HepG2 (cell line): ENCODE results near the gene OTUB2. TPM values are rescaled to one million over a fixed set of nuclear protein-coding genes. Genes with fewer than 3 reads are reported as not detected.

Experiments used
- DNMT3B ChIP-seq: conservative IDR thresholded peaks from 2 replicates; pipeline ENCODE4 v1.6.1; 2016; ENCODE audit warnings: missing biosample characterization, control low read depth
- FOXC1 ChIP-seq: sonication (generic); formaldehyde crosslinking; IDR thresholded peaks from 2 replicates; pipeline ENCODE4 v1.8.0; 2022; ENCODE audit warnings: mild to moderate bottlenecking, missing genetic modification reagents, borderline replicate concordance
- GPN1 ChIP-seq: sonication (generic); formaldehyde crosslinking; IDR thresholded peaks from 2 replicates; pipeline ENCODE4 v1.5.1; 2020; ENCODE audit warnings: missing genetic modification reagents, borderline replicate concordance
- HCFC1 ChIP-seq: fragments of 150-350 bp; IDR thresholded peaks from 2 replicates; pipeline ENCODE4 v1.6.1; 2014; ENCODE audit warnings: low read depth, low read length
- HDAC1 ChIP-seq: sonication (generic); formaldehyde crosslinking; IDR thresholded peaks from 2 replicates; pipeline ENCODE4 v1.5.1; 2020; ENCODE audit warnings: mild to moderate bottlenecking, missing genetic modification reagents
- HOXA9 ChIP-seq: sonication (generic); formaldehyde crosslinking; IDR thresholded peaks from 2 replicates; pipeline ENCODE4 v1.8.1; 2022; ENCODE audit warnings: missing genetic modification reagents, mild to moderate bottlenecking, moderate library complexity, borderline replicate concordance
- JUNB ChIP-seq: sonication (generic); formaldehyde crosslinking; IDR thresholded peaks from 2 replicates; pipeline ENCODE4 v1.8.0; 2022; ENCODE audit warnings: missing genetic modification reagents, mild to moderate bottlenecking, borderline replicate concordance
- KDM1A ChIP-seq: IDR thresholded peaks from 2 replicates; pipeline ENCODE4 v1.6.1; 2016; ENCODE audit warnings: missing compliant biosample characterization
- KDM3A ChIP-seq: IDR thresholded peaks from 2 replicates; pipeline ENCODE4 v1.6.1; 2018; ENCODE audit warnings: low read depth, missing compliant biosample characterization
- MED1 ChIP-seq: sonication (generic); formaldehyde crosslinking; IDR thresholded peaks from 2 replicates; pipeline ENCODE4 v1.4.0; 2020; ENCODE audit warnings: missing genetic modification reagents
- TERF1 ChIP-seq: sonication (generic); formaldehyde crosslinking; IDR thresholded peaks from 2 replicates; pipeline ENCODE4 v1.8.0; 2022; ENCODE audit warnings: mild to moderate bottlenecking, missing genetic modification reagents, moderate library complexity
- TFE3 ChIP-seq: IDR thresholded peaks from 2 replicates; pipeline ENCODE4 v1.6.1; 2016
- ZBTB46 ChIP-seq: sonication (generic); formaldehyde crosslinking; IDR thresholded peaks from 2 replicates; pipeline ENCODE4 v1.4.0; 2020; ENCODE audit warnings: mild to moderate bottlenecking, missing genetic modification reagents, borderline replicate concordance
- ZGPAT ChIP-seq: IDR thresholded peaks from 2 replicates; pipeline ENCODE4 v1.6.1; 2016; ENCODE audit warnings: mild to moderate bottlenecking
- ZNF136 ChIP-seq: sonication (generic); formaldehyde crosslinking; IDR thresholded peaks from 2 replicates; pipeline ENCODE4 v1.8.1; 2022; ENCODE audit warnings: low read depth, mild to moderate bottlenecking, moderate library complexity, missing genetic modification reagents
- ZNF24 ChIP-seq: fragments of 450-650 bp; IDR thresholded peaks from 2 replicates; pipeline ENCODE4 v1.6.1; 2017; ENCODE audit warnings: antibody characterized with exemption, mild to moderate bottlenecking
- ZNF253 ChIP-seq: sonication (generic); formaldehyde crosslinking; IDR thresholded peaks from 2 replicates; pipeline ENCODE4 v1.8.0; 2022; ENCODE audit warnings: mild to moderate bottlenecking, missing genetic modification reagents, borderline replicate concordance
- ZNF331 ChIP-seq: sonication (generic); formaldehyde crosslinking; IDR thresholded peaks from 2 replicates; pipeline ENCODE4 v1.4.0; 2020; ENCODE audit warnings: missing genetic modification reagents
- ZNF354B ChIP-seq: sonication (generic); formaldehyde crosslinking; IDR thresholded peaks from 2 replicates; pipeline ENCODE4 v1.8.0; 2022; ENCODE audit warnings: mild to moderate bottlenecking, missing genetic modification reagents
- ZNF451 ChIP-seq: sonication (generic); formaldehyde crosslinking; IDR thresholded peaks from 2 replicates; pipeline ENCODE4 v1.5.0; 2020; ENCODE audit warnings: mild to moderate bottlenecking, missing genetic modification reagents
- ZNF546 ChIP-seq: sonication (generic); formaldehyde crosslinking; conservative IDR thresholded peaks from 2 replicates; pipeline ENCODE4 v1.8.1; 2023; ENCODE audit warnings: mild to moderate bottlenecking, missing genetic modification reagents
- ZNF607 ChIP-seq: sonication (generic); formaldehyde crosslinking; IDR thresholded peaks from 2 replicates; pipeline ENCODE4 v1.5.1; 2020; ENCODE audit warnings: missing genetic modification reagents, mild to moderate bottlenecking, borderline replicate concordance
- ZNF614 ChIP-seq: IDR thresholded peaks from 2 replicates; pipeline ENCODE4 v1.6.1; 2018; ENCODE audit warnings: missing biosample characterization, missing genetic modification reagents, inconsistent platforms, borderline replicate concordance
- ZNF703 ChIP-seq: sonication (generic); formaldehyde crosslinking; IDR thresholded peaks from 2 replicates; pipeline ENCODE4 v1.5.1; 2020; ENCODE audit warnings: missing genetic modification reagents, mild to moderate bottlenecking, moderate library complexity, borderline replicate concordance
- ZNF749 ChIP-seq: sonication (generic); formaldehyde crosslinking; IDR thresholded peaks from 2 replicates; pipeline ENCODE4 v1.8.0; 2022; ENCODE audit warnings: mild to moderate bottlenecking, missing genetic modification reagents, moderate library complexity, borderline replicate concordance
- ZNF775 ChIP-seq: sonication (generic); formaldehyde crosslinking; IDR thresholded peaks from 2 replicates; pipeline ENCODE4 v1.4.0; 2020; ENCODE audit warnings: missing genetic modification reagents, mild to moderate bottlenecking, moderate library complexity, borderline replicate concordance
- polyA plus RNA-seq, 8 experiments: library from polyadenylated mRNA; depleted of rRNA in 3 of 8; stranded (reverse) in 7 of 8; unstranded in 1 of 8; fragments of >200 nt; fragmentation: Illumina TruSeq in 4 of 8; extraction: Trizol in 4 of 8; gene quantifications; 2 replicates each; pipeline versions ENCODE4 v1.2.1 to v1.2.3, GENCODE V29; 2011 to 2016; ENCODE audit warnings: low read depth in 4 of 8, missing spikeins in 1 of 8, mixed read lengths in 1 of 8; ENCODE audit not compliant: insufficient read depth in 1 of 8
- total RNA-seq, 5 experiments: library from RNA; depleted of rRNA; stranded (reverse); fragments of >200 nt; fragmentation: Illumina TruSeq; extraction: Trizol; gene quantifications; 2 replicates each; pipeline ENCODE4 v1.2.3, GENCODE V29; 2016; ENCODE audit warnings: low read depth in 1 of 5

Gene OTUB2
- total and polyA plus RNA-seq, 2 of the 13 experiments (the other 11 are each of a cell fraction or from before 2014, with no cell fraction given) = 2.2 to 2.4 TPM

- TF ChIP-seq ZNF331 (CRISPR knock-in tag) (peak; percentile 83; the same call in 1 of the 2 replicates), KDM3A (CRISPR knock-in tag) (no peak), ZNF614 (no peak), JUNB (CRISPR knock-in tag) (peak; percentile 44; the same call in 1 of the 2 replicates), ZGPAT (CRISPR knock-in tag) (0 out of 2 replicates have a peak, but pooled peaks have one; percentile 32), ZNF24 (0 out of 2 replicates have a peak, but pooled peaks have one; percentile 47), HOXA9 (CRISPR knock-in tag) (no peak), FOXC1 (CRISPR knock-in tag) (0 out of 2 replicates have a peak, but pooled peaks have one; percentile 39), GPN1 (CRISPR knock-in tag) (no peak), ZNF546 (CRISPR knock-in tag) (no peak), ZNF607 (CRISPR knock-in tag) (no peak), ZNF136 (0 out of 2 replicates have a peak, but pooled peaks have one; percentile 50), ZNF703 (CRISPR knock-in tag) (no peak), DNMT3B (CRISPR knock-in tag) (no peak), TERF1 (CRISPR knock-in tag) (no peak), ZNF749 (CRISPR knock-in tag) (no peak), KDM1A (no peak), ZNF253 (CRISPR knock-in tag) (no peak), HCFC1 (no peak), TFE3 (CRISPR knock-in tag) (peak; percentile 83), HDAC1 (CRISPR knock-in tag) (peak; percentile 43; the same call in 1 of the 2 replicates), ZNF775 (CRISPR knock-in tag) (no peak), ZBTB46 (CRISPR knock-in tag) (no peak), MED1 (no peak), ZNF451 (CRISPR knock-in tag) (0 out of 2 replicates have a peak, but pooled peaks have one; percentile 36), ZNF354B (CRISPR knock-in tag) (no peak)
Measured at GRCh38 chr14:93984987-93985410, 41.1 kb upstream of the OTUB2 start (continued).
